BJ (cell line): ENCODE results near the gene CMC1. TPM values are rescaled to one million over a fixed set of nuclear protein-coding genes. Genes with fewer than 3 reads are reported as not detected.
A peak's percentile ranks its signal among the peaks of the same experiment; 100 is the strongest.

ENCODE experiments used
- CTCF ChIA-PET: fragments of 350-600 bp; formaldehyde crosslinking; extraction: SDS; loops from one replicate; lab custom pipeline; 2021; ENCODE audit warnings: antibody characterized with exemption, inconsistent platforms; lab: Yijun Ruan, JAX
- POLR2A ChIA-PET: fragments of 300-600 bp; sonication (Branson Sonifier 250); formaldehyde crosslinking; extraction: SDS; loops from one replicate; lab custom pipeline; 2021; ENCODE audit warnings: antibody characterized with exemption; lab: Charles Lee
- DNase-seq: peaks from one replicate; pipeline ENCODE4 v3.0.0-alpha.2; 2011; ENCODE audit warnings: low read depth
- H3K27me3 ChIP-seq: 2 replicates; pipeline ENCODE4 v1.6.0; 2011; ENCODE audit warnings: low read length; ENCODE audit not compliant: control insufficient read depth, insufficient read depth
- H3K36me3 ChIP-seq: 2 replicates; pipeline ENCODE4 v1.5.1; 2011; ENCODE audit warnings: low read length; ENCODE audit not compliant: control insufficient read depth, insufficient read depth
- H3K4me3 ChIP-seq: 2 replicates; pipeline ENCODE4 v1.5.1; 2011; ENCODE audit warnings: low read depth, mild to moderate bottlenecking, control low read depth, low read length
- CTCF ChIP-seq: IDR thresholded peaks from 2 replicates; pipeline ENCODE4 v1.5.1; 2011; ENCODE audit warnings: low read depth, mild to moderate bottlenecking, control low read depth, inconsistent platforms, low read length, moderate library complexity; ENCODE audit not compliant: insufficient read depth
- polyA plus RNA-seq: library from polyadenylated mRNA; depleted of rRNA; stranded (reverse); fragments of >200 nt; gene quantifications from 2 replicates; pipeline ENCODE4 v1.2.3, GENCODE V29; 2011; rRNA removed

The CMC1 gene
- polyA plus RNA-seq, 1 experiment: 8.8 TPM

- H3K27me3 ChIP-seq: no peaks in the 10 kb centered on the region
- ChIA-PET CTCF (interaction anchor here (0.5 to 1.3 kb wide), 3 partner anchors 13 to 48 kb away, joined by 3 to 4 read pairs (median 4); no protein-coding TSS in a partner anchor), POLR2A (interaction anchor here (0.6 kb wide), 1 partner anchor 621 kb away, joined by 3 read pairs; no protein-coding TSS in a partner anchor)
- TF ChIP-seq CTCF: peak; percentile 48
- no peaks in the 10 kb centered on the region for H3K36me3 ChIP-seq
- H3K4me3 ChIP-seq: peak within 1 kb of the TSS; percentile 58
- peak; percentile 69 for DNase-seq
Observed at GRCh38 chr3:28348629-28349468, 107.4 kb downstream of the CMC1 start, which contains the start of the genes AZI2 and ZCWPW2. TSS of gene AZI2 (minus strand) at chr3:28348824. CDS start at chr3:28340617, 8,207 bp downstream. TSS of gene ZCWPW2 (plus strand) at chr3:28348721. CDS start at chr3:28413069, 64,348 bp downstream.

- DNase-seq: no peak
- TF ChIP-seq CTCF: no peak
Observed at GRCh38 chr3:28349469-28350000, 108.1 kb downstream of the CMC1 start.

More at GRCh38 chr3:28349469-28350000, 108.1 kb downstream of the CMC1 start:
- ChIA-PET POLR2A (no interaction called here), CTCF (no interaction called here)
- Histone ChIP-seq H3K4me3 (peak overlapping the region; percentile 58), H3K36me3 (no peaks in the 10 kb centered on the region), H3K27me3 (no peaks in the 10 kb centered on the region)

Other genes with a start within 250 kb of the CMC1 start
- gene ZCWPW2, start 107.1 kb downstream of the CMC1 start, polyA plus RNA-seq: 0.20 and 0.51 TPM in 2 replicates
- gene AZI2, start 107.2 kb downstream of the CMC1 start, polyA plus RNA-seq: 62.9 and 107 TPM in 2 replicates